ENCODE measurements around the gene ANKRD28.

DNA sequence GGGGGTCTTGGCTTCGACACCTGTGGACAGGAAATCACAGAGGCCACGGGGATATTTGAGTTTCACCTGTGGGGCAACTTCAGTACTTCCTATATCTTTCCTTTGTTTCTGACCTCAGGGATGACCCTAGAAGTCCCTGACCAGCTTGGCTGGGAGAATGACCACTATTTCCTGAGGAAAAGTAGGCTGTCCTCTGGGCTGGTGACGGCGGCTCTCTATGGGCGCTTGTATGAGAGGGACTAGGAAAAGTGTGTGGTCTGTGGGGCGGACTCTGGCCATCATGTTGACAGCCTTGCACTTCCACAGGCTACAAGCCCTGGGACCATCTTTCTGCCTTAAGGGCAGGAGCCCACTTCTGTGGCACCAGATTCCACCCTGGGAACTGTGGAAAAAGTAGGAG is 152.5 kb downstream of the ANKRD28 start:
- TF ChIP-seq, protein P1, sequence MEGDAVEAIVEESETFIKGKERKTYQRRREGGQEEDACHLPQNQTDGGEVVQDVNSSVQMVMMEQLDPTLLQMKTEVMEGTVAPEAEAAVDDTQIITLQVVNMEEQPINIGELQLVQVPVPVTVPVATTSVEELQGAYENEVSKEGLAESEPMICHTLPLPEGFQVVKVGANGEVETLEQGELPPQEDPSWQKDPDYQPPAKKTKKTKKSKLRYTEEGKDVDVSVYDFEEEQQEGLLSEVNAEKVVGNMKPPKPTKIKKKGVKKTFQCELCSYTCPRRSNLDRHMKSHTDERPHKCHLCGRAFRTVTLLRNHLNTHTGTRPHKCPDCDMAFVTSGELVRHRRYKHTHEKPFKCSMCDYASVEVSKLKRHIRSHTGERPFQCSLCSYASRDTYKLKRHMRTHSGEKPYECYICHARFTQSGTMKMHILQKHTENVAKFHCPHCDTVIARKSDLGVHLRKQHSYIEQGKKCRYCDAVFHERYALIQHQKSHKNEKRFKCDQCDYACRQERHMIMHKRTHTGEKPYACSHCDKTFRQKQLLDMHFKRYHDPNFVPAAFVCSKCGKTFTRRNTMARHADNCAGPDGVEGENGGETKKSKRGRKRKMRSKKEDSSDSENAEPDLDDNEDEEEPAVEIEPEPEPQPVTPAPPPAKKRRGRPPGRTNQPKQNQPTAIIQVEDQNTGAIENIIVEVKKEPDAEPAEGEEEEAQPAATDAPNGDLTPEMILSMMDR (IDR thresholded peaks at IDR 0.05; ENCODE audit: low read length), result no peak
- no peak for TF ChIP-seq EZH2 (IDR thresholded peaks at IDR 0.05; ENCODE audit: borderline replicate concordance, low read length)
